ENCODE data around the gene FPGT. TPM values are rescaled to one million over a fixed set of nuclear protein-coding genes. Genes with fewer than 3 reads are reported as not detected.
"Not testable (repeated sequence)": the region's sequence is repeated elsewhere in the genome, so short reads cannot be mapped to it uniquely, and the experiment has no call there.

FPGT gene
- total RNA-seq (2014; rRNA removed; shearing (Covaris generic)), result 9.2 and 12.9 TPM in 2 replicates

- peak; percentile 77 for DNase-seq (ENCODE audit: low spot score)
Measured at GRCh38 chr1:74197657-74198552, at the start of gene FPGT, which contains the start of gene LRRIQ3. Gene FPGT, plus strand, starts transcription at chr1:74198242. Its CDS starts 37 bp downstream, at chr1:74198279. Gene LRRIQ3, minus strand, starts transcription at chr1:74198176. Its CDS starts 14,492 bp downstream, at chr1:74183684.

GRCh38 chr1:74160046-74160445 is 38.0 kb upstream of the FPGT start:
- DNase-seq (ENCODE audit: low spot score), result no peak

- DNase-seq (ENCODE audit: low spot score), result no peak
Measured at GRCh38 chr1:74161497-74161896, 36.5 kb upstream of the FPGT start.

GRCh38 chr1:74162333-74162732 is 35.7 kb upstream of the FPGT start:
- DNase-seq (ENCODE audit: low spot score), result no peak

GRCh38 chr1:74174423-74174822 is 23.6 kb upstream of the FPGT start:
- not testable (repeated sequence) for DNase-seq (ENCODE audit: low spot score)

GRCh38 chr1:74180490-74180889 is 17.6 kb upstream of the FPGT start:
- no peak for DNase-seq (ENCODE audit: low spot score)

- no peak for DNase-seq (ENCODE audit: low spot score)
Measured at GRCh38 chr1:74193908-74194307, 4.1 kb upstream of the FPGT start.

GRCh38 chr1:74195339-74195738 is 2.7 kb upstream of the FPGT start:
- DNase-seq (ENCODE audit: low spot score), result no peak

GRCh38 chr1:74197255-74197654 is 787 bp upstream of the FPGT start:
- no peak for DNase-seq (ENCODE audit: low spot score)

GRCh38 chr1:74199504-74199903 is 1.5 kb downstream of the FPGT start:
- DNase-seq (ENCODE audit: low spot score), result no peak

- no peak for DNase-seq (ENCODE audit: low spot score)
Measured at GRCh38 chr1:74205266-74205665, 7.2 kb downstream of the FPGT start.

- DNase-seq (ENCODE audit: low spot score), result no peak
Measured at GRCh38 chr1:74215229-74215628, 17.2 kb downstream of the FPGT start.

GRCh38 chr1:74222701-74223100 is 24.7 kb downstream of the FPGT start:
- peak; percentile 4 for DNase-seq (ENCODE audit: low spot score)

GRCh38 chr1:74223453-74223852 is 25.4 kb downstream of the FPGT start:
- DNase-seq (ENCODE audit: low spot score), result no peak

GRCh38 chr1:74235153-74235552 is 37.1 kb downstream of the FPGT start, which contains the start of gene TNNI3K:
Gene TNNI3K, plus strand, starts transcription at chr1:74235387. Its CDS starts 65 bp downstream, at chr1:74235452.
- no peak for DNase-seq (ENCODE audit: low spot score)

- no peak for DNase-seq (ENCODE audit: low spot score)
Measured at GRCh38 chr1:74236440-74236839, 38.4 kb downstream of the FPGT start.

- DNase-seq (ENCODE audit: low spot score), result no peak
Measured at GRCh38 chr1:74237035-74237434, 39.0 kb downstream of the FPGT start.

- DNase-seq (ENCODE audit: low spot score), result no peak
Measured at GRCh38 chr1:74237787-74238186, 39.7 kb downstream of the FPGT start.

GRCh38 chr1:74245168-74245772 is 47.2 kb downstream of the FPGT start:
- no peak for DNase-seq (ENCODE audit: low spot score)

GRCh38 chr1:74246315-74246714 is 48.3 kb downstream of the FPGT start:
- DNase-seq (ENCODE audit: low spot score), result peak; percentile 25

GRCh38 chr1:74247881-74248528 is 50.0 kb downstream of the FPGT start:
- no peak for DNase-seq (ENCODE audit: low spot score)

GRCh38 chr1:74253243-74253824 is 55.3 kb downstream of the FPGT start:
- not testable (repeated sequence) for DNase-seq (ENCODE audit: low spot score)

All from A172 (cell line).